ENCODE measurements around the gene CRABP2.

- TF ChIP-seq CTCF (conservative IDR thresholded peaks at IDR 0.05; ENCODE audit: low read depth in 2 of 2) (no peak), EZH2 (IDR thresholded peaks at IDR 0.05; ENCODE audit: low read depth, unreplicated experiment) (no peak), POLR2AphosphoS5 (IDR thresholded peaks at IDR 0.05; ENCODE audit: low read depth) (no peak), STAT1 (IDR thresholded peaks at IDR 0.05; ENCODE audit: unreplicated experiment) (no peak)
Observed at GRCh38 chr1:156670359-156670758, 35.0 kb downstream of the CRABP2 start.
